Uterus (tissue), 4 donors: Measurements from ENCODE around the gene GP5. TPM values are rescaled to one million over a fixed set of nuclear protein-coding genes. Genes with fewer than 3 reads are reported as not detected.

Experiments
- DNase-seq, 2 donors: peaks; one replicate each; pipeline ENCODE4 v3.0.0-alpha.2; 2019 to 2020
- H3K27ac ChIP-seq, 2 donors: fragments of 200-600 bp; sonication (generic); 1 replicate in 1 of 2; 2 replicates in 1 of 2; pipeline ENCODE4 v1.5.1; 2016 to 2018
- H3K27me3 ChIP-seq, 2 donors: fragments of 200-600 bp; sonication (generic); one replicate each; pipeline ENCODE4 v1.5.1; 2018 to 2019; ENCODE audit warnings: control low read depth in 1 of 2
- H3K36me3 ChIP-seq, 2 donors: fragments of 200-600 bp; sonication (generic); one replicate each; pipeline ENCODE4 v1.5.1; 2019; ENCODE audit warnings: control low read depth in 1 of 2
- H3K4me1 ChIP-seq, 2 donors: fragments of 200-600 bp; sonication (generic); one replicate each; pipeline ENCODE4 v1.5.1; 2018 to 2019; ENCODE audit warnings: control low read depth in 1 of 2
- H3K4me3 ChIP-seq, 2 donors: fragments of 200-600 bp; sonication (generic); 1 replicate in 1 of 2; 2 replicates in 1 of 2; pipeline ENCODE4 v1.5.1; 2018 to 2019; ENCODE audit warnings: mild to moderate bottlenecking in 1 of 2
- H3K9me3 ChIP-seq, 2 donors: fragments of 200-600 bp; sonication (generic); one replicate each; pipeline ENCODE4 v1.5.1; 2019; ENCODE audit warnings: control low read depth in 1 of 2
- POLR2A ChIP-seq, 2 donors: fragments of 450-650 bp; IDR thresholded peaks; one replicate each; pipeline ENCODE4 v1.6.1; 2016; ENCODE audit warnings: antibody characterized with exemption in 2 of 2, mild to moderate bottlenecking in 1 of 2, moderate library complexity in 1 of 2
- intact Hi-C: fragments of 100-400 bp; cut with DNase I; formaldehyde crosslinking; loops from one replicate; pipeline ENCODE4 v1.15.1; 2023; ENCODE audit warnings: low total_unique reads
- total RNA-seq, 4 donors: library from RNA; depleted of rRNA in 3 of 4; stranded (reverse); fragments of >200 nt in 3 of 4; gene quantifications; one replicate each; pipeline versions ENCODE4 v1.1.0 to v1.2.4, GENCODE V29; 2014 to 2023
- TF ChIP-seq, protein P1 (sequence below), 4 experiments: fragments of 200-600 bp in 2 of 4; fragments of 450-650 bp in 2 of 4; sonication (generic) in 2 of 4; IDR thresholded peaks; one replicate each; pipeline ENCODE4 v1.5.1; 2016 to 2019; ENCODE audit warnings: antibody characterized with exemption in 4 of 4, mild to moderate bottlenecking in 2 of 4, moderate library complexity in 1 of 4
- donor health status: DM: yes; HTN: yes; CAD: no.

Gene GP5
- total RNA-seq, 4 donors from 2014 or later: 0.24 to 0.41 TPM; not detected in 2

DNA sequence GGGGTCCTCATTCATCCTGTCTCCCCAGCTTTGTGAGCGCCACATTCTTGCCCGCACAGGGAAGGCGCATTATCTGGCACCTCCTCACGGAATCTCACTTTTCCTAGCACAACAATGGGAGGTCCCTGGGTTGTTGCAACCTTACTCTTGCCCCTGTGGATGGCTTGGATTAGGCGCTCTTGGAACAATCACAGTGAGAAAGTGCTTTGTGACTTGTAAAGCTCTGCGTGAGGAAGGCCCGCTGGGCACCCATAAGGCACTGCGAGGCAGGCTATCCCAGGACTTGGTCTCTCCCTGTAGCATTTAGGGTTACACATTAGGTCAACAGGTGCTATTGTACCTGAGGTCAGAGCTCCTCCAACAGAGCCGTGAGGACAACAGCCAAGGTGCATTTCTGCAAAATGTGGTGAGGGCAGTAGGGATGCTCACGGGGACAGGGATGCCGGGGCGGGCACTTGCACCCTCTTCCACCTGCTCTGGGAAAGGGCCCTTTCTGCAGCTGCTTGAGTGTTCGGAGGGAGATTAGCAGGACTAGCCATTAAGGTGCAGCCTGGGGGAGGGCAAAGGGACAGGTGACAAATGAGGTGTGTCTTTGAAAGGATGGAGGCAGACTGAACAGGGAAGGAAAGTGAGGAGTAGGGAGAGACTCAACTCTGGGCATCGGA lies 15.7 kb downstream of the GP5 start:
- TF ChIP-seq, protein P1, sequence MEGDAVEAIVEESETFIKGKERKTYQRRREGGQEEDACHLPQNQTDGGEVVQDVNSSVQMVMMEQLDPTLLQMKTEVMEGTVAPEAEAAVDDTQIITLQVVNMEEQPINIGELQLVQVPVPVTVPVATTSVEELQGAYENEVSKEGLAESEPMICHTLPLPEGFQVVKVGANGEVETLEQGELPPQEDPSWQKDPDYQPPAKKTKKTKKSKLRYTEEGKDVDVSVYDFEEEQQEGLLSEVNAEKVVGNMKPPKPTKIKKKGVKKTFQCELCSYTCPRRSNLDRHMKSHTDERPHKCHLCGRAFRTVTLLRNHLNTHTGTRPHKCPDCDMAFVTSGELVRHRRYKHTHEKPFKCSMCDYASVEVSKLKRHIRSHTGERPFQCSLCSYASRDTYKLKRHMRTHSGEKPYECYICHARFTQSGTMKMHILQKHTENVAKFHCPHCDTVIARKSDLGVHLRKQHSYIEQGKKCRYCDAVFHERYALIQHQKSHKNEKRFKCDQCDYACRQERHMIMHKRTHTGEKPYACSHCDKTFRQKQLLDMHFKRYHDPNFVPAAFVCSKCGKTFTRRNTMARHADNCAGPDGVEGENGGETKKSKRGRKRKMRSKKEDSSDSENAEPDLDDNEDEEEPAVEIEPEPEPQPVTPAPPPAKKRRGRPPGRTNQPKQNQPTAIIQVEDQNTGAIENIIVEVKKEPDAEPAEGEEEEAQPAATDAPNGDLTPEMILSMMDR (IDR thresholded peaks at IDR 0.05): no peak
- TF ChIP-seq POLR2A (IDR thresholded peaks at IDR 0.05): no peak
- no peaks in the 10 kb centered on the region for H3K36me3 ChIP-seq
- no peaks in the 10 kb centered on the region for H3K4me1 ChIP-seq
- H3K27ac ChIP-seq: no peak overlapping the region
- H3K9me3 ChIP-seq: no peaks in the 10 kb centered on the region
- no peak for DNase-seq
- H3K27me3 ChIP-seq: no peaks in the 10 kb centered on the region
- no peak overlapping the region for H3K4me3 ChIP-seq
- intact Hi-C loops: no loop called here

DNA sequence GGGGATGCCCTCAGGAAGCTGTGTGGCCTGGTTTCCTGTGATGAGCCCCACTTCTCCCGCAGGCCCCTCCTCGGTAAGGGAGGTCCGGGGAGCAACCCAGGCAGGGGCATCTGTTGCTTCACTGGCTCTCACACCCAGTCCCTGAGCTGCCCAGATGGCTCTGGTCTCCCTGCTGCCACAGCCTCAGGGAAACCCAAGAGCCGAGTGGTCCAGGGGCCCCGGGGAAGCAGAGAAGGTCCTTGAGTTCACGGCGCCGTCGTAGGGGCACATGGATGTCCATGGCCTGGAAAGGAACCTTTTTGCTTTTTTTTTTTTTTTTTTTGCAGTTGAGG lies 16.2 kb downstream of the GP5 start:
- Histone ChIP-seq H3K4me3 (no peak overlapping the region), H3K27ac (no peak overlapping the region), H3K4me1 (no peaks in the 10 kb centered on the region), H3K36me3 (no peaks in the 10 kb centered on the region), H3K27me3 (no peaks in the 10 kb centered on the region), H3K9me3 (no peaks in the 10 kb centered on the region)
- TF ChIP-seq, protein P1 (IDR thresholded peaks at IDR 0.05): no peak
- TF ChIP-seq POLR2A (IDR thresholded peaks at IDR 0.05): no peak
- intact Hi-C loops: no loop called here
- DNase-seq: no peak

DNA sequence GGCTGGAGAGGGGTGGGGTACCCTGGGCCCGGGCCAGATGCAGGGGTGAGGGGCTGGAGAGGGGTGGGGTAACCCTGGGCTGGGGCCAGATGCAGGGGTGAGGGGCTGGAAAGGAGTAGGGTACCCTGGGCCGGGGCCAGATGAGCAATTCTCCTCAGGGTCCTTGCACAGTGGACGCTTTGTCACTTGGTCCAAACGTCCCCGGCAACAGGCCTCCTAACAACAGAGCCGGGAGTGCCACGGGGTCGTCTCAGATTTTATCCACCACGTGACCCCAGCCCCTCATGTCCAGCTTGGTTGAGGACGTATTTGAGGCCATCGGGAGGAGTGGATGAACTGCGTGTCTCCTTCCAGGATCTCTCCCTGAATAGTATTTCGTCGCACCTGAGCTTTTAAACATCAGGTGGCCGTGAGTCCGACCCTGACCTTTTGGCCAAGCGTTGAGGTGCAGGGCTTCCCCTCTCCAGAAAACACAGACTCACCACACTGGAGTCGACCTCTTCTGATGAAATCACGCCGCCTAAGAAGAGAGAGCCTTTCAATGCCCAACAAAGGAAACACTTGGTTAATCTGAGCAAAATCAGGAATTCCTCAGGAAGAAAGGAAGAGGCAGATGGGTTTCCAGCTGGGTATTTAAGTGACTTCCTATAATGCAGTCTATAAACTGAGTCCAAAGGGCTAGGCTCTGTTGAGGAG lies 16.7 kb downstream of the GP5 start:
- Histone ChIP-seq H3K4me1 (no peaks in the 10 kb centered on the region), H3K4me3 (no peak overlapping the region), H3K36me3 (no peaks in the 10 kb centered on the region), H3K27me3 (no peaks in the 10 kb centered on the region), H3K27ac (no peak overlapping the region), H3K9me3 (no peaks in the 10 kb centered on the region)
- intact Hi-C loops: no loop called here
- no peak for DNase-seq
- TF ChIP-seq, protein P1 (IDR thresholded peaks at IDR 0.05): no peak
- no peak for TF ChIP-seq POLR2A (IDR thresholded peaks at IDR 0.05)

DNA sequence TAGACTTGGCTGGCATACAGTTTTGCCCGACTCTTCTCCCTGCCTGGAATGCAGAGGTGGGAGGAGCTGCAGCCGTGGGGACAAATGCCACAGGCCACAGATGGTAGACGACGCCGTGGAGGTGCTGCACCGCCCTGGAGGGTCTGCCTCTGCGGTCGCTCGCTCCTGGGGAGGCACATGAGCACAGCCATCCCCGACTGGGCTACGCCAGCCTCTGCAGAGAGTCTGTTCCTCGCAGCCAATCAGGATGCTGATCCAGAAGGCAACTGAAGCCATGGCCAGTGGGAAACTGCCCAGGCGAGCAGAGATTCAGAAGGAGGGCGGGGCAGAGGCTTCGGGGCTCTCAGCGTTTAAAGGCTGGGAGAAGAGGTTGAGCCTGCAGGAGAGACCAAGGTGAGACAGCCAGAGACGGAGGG lies 17.6 kb downstream of the GP5 start:
- H3K4me1 ChIP-seq: no peaks in the 10 kb centered on the region
- no peaks in the 10 kb centered on the region for H3K27me3 ChIP-seq
- intact Hi-C loops: no loop called here
- H3K4me3 ChIP-seq: no peak overlapping the region
- no peaks in the 10 kb centered on the region for H3K9me3 ChIP-seq
- H3K36me3 ChIP-seq: no peaks in the 10 kb centered on the region
- TF ChIP-seq, protein P1 (IDR thresholded peaks at IDR 0.05): no peak
- no peak for DNase-seq
- H3K27ac ChIP-seq: no peak overlapping the region

DNA sequence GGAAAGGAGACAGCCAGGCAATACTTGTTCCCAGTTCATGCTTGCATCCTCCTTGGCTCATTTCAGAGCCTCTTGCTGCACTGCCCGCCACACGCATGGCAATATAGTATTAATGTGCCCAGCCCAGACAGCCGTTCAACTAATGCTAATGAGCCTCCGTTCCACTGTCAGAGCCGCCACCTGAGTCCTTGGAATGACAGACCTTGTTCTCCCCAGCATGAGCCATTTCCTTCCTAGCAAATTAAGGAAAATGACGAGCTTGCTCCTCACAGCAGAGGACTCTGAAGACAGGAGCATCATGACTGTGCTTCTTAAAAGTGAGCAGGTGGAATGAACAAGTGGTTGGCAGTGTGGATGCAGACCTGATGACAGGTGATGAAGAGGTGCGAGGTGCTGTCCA lies 18.7 kb downstream of the GP5 start:
- Histone ChIP-seq H3K4me3 (no peak overlapping the region), H3K27me3 (no peaks in the 10 kb centered on the region), H3K4me1 (no peaks in the 10 kb centered on the region), H3K36me3 (no peaks in the 10 kb centered on the region), H3K27ac (no peak overlapping the region), H3K9me3 (no peaks in the 10 kb centered on the region)
- DNase-seq: no peak
- TF ChIP-seq, protein P1 (IDR thresholded peaks at IDR 0.05): no peak
- no peak for TF ChIP-seq POLR2A (IDR thresholded peaks at IDR 0.05)
- intact Hi-C loops: no loop called here
